HCT116 (cell line): ENCODE data around the gene ZBTB2. TPM values are rescaled to one million over a fixed set of nuclear protein-coding genes. Genes with fewer than 3 reads are reported as not detected.

Experiments used
- ATAC-seq: fragments of 200-7000 bp; cut with Tn5 transposase; 2 replicates; pipeline ENCODE4 v1.9.1; 2020; ENCODE audit warnings: mild to moderate bottlenecking, moderate library complexity
- BruUV-seq: library from RNA; stranded (reverse); fragments of 400-500 nt; replicated peaks from 2 replicates; lab custom pipeline; 2021; lab: Mats Ljungman, UMichigan
- CTCF ChIA-PET: fragments of 300-600 bp; sonication (Branson Sonifier 250); formaldehyde crosslinking; loops from one replicate; lab custom pipeline; 2021; ENCODE audit warnings: antibody characterized with exemption; lab: Charles Lee
- POLR2A ChIA-PET: fragments of 300-600, 350-600 bp; sonication (Branson Sonifier 250); formaldehyde crosslinking; loops from one replicate; lab custom pipeline; 2021; ENCODE audit warnings: antibody characterized with exemption; lab: Charles Lee
- RAD21 ChIA-PET, 2 experiments: fragments of 300-600 bp; sonication (Branson Sonifier 250); formaldehyde crosslinking; loops; one replicate each; lab custom pipeline; 2023; ENCODE audit warnings: low total read pairs in 2 of 2; ENCODE audit not compliant: uncharacterized antibody in 2 of 2, unreplicated experiment in 2 of 2, low non-redundant PET in 1 of 2; lab: Charles Lee
- DNase-seq: peaks from one replicate; pipeline ENCODE4 v3.0.0-alpha.2; 2010; ENCODE audit warnings: low read depth, low spot score
- H2AFZ ChIP-seq: fragments of 200-600 bp; shearing (Covaris generic), sonication (generic); 2 replicates; pipeline ENCODE4 v1.6.1; 2017; ENCODE audit warnings: low read depth, mixed run types, mixed read lengths, antibody characterized with exemption, low read length; ENCODE audit not compliant: poor library complexity, severe bottlenecking
- H3K27ac ChIP-seq: 2 replicates; pipeline ENCODE4 v1.5.1; 2012; ENCODE audit warnings: low read depth, low read length
- H3K27me3 ChIP-seq: fragments of 200-600 bp; sonication (generic); 2 replicates; pipeline ENCODE4 v1.6.1; 2016; ENCODE audit warnings: mixed run types, low read length, mixed read lengths; ENCODE audit not compliant: insufficient read depth
- H3K36me3 ChIP-seq, 2 experiments: fragments of 200-500 bp in 1 of 2; fragments of 200-600 bp in 1 of 2; sonication (Bioruptor generic) in 1 of 2; sonication (generic) in 1 of 2; 2 replicates each; pipeline versions ENCODE4 v1.5.1 to v1.6.1; 2014 to 2016; ENCODE audit warnings: low read length in 2 of 2, inconsistent platforms in 1 of 2, mixed read lengths in 1 of 2, mixed run types in 1 of 2; ENCODE audit not compliant: insufficient read depth in 2 of 2, control insufficient read depth in 1 of 2
- H3K4me1 ChIP-seq, 2 experiments: fragments of 200-600 bp in 1 of 2; sonication (generic) in 1 of 2; 2 replicates each; pipeline versions ENCODE4 v1.5.1 to v1.6.1; 2012 to 2017; ENCODE audit warnings: low read length in 2 of 2, inconsistent platforms in 1 of 2, mild to moderate bottlenecking in 1 of 2, mixed read lengths in 1 of 2, mixed run types in 1 of 2, moderate library complexity in 1 of 2; ENCODE audit not compliant: insufficient read depth in 2 of 2, control insufficient read depth in 1 of 2
- H3K4me2 ChIP-seq: fragments of 200-600 bp; sonication (generic); 2 replicates; pipeline ENCODE4 v1.6.1; 2017; ENCODE audit warnings: mixed run types, low read length, mixed read lengths
- H3K4me3 ChIP-seq, 2 experiments: fragments of 200-600 bp in 1 of 2; sonication (generic) in 1 of 2; replicated peaks in 1 of 2; 2 replicates each; pipeline ENCODE4 v1.5.1; 2011 to 2016; ENCODE audit warnings: low read length in 2 of 2, control low read depth in 1 of 2, low read depth in 1 of 2, mild to moderate bottlenecking in 1 of 2, mixed read lengths in 1 of 2, mixed run types in 1 of 2
- H3K79me2 ChIP-seq: fragments of 200-600 bp; sonication (generic); 2 replicates; pipeline ENCODE4 v1.6.1; 2017; ENCODE audit warnings: mild to moderate bottlenecking, mixed run types, low read length, moderate library complexity, mixed read lengths; ENCODE audit not compliant: insufficient read depth
- H3K9ac ChIP-seq: fragments of 200-600 bp; sonication (generic); 2 replicates; pipeline ENCODE4 v1.6.1; 2016; ENCODE audit warnings: low read length, mixed read lengths
- H3K9me2 ChIP-seq: fragments of 200-600 bp; sonication (generic), shearing (Covaris generic); 2 replicates; pipeline ENCODE4 v1.6.1; 2017; ENCODE audit warnings: mixed run types, mild to moderate bottlenecking, moderate library complexity; ENCODE audit not compliant: insufficient read depth
- H3K9me3 ChIP-seq, 2 experiments: fragments of 200-500 bp in 1 of 2; fragments of 200-600 bp in 1 of 2; sonication (Bioruptor generic) in 1 of 2; sonication (generic) in 1 of 2; 2 replicates each; pipeline ENCODE4 v1.6.1; 2014 to 2017; ENCODE audit warnings: low read length in 2 of 2, mixed read lengths in 2 of 2, inconsistent platforms in 1 of 2, low read depth in 1 of 2, mild to moderate bottlenecking in 1 of 2, mixed run types in 1 of 2, moderate library complexity in 1 of 2; ENCODE audit not compliant: control insufficient read depth in 1 of 2, insufficient read depth in 1 of 2
- H4K20me1 ChIP-seq: fragments of 200-600 bp; sonication (generic), shearing (Covaris generic); 2 replicates; pipeline ENCODE4 v1.6.1; 2017; ENCODE audit warnings: mixed run types, mild to moderate bottlenecking, moderate library complexity; ENCODE audit not compliant: insufficient read depth
- CBX3 ChIP-seq: IDR thresholded peaks from 2 replicates; pipeline ENCODE4 v1.6.1; 2012; ENCODE audit warnings: low read depth
- ELF1 ChIP-seq: IDR thresholded peaks from 2 replicates; pipeline ENCODE4 v1.6.1; 2012; ENCODE audit warnings: low read depth, borderline replicate concordance
- EZH2 ChIP-seq: fragments of 200-600 bp; sonication (generic); IDR thresholded peaks from 2 replicates; pipeline ENCODE4 v1.6.1; 2017; ENCODE audit warnings: antibody characterized with exemption, mixed run types
- EZH2phosphoT487 ChIP-seq: fragments of 200-600 bp; IDR thresholded peaks from 2 replicates; pipeline ENCODE4 v1.6.1; 2018; ENCODE audit warnings: antibody characterized with exemption, borderline replicate concordance
- FOSL1 ChIP-seq: IDR thresholded peaks from 2 replicates; pipeline ENCODE4 v1.6.1; 2012; ENCODE audit warnings: low read depth
- JUND ChIP-seq: IDR thresholded peaks from 2 replicates; pipeline ENCODE4 v1.6.1; 2012
- RAD21 ChIP-seq: IDR thresholded peaks from 2 replicates; pipeline ENCODE4 v1.6.1; 2012; ENCODE audit warnings: low read depth, mild to moderate bottlenecking
- SP1 ChIP-seq: IDR thresholded peaks from 2 replicates; pipeline ENCODE4 v1.6.1; 2012; ENCODE audit warnings: low read depth
- TCF7L2 ChIP-seq: IDR thresholded peaks from 2 replicates; pipeline ENCODE4 v1.7.0; 2011; ENCODE audit warnings: borderline replicate concordance, inconsistent platforms; ENCODE audit not compliant: insufficient read depth, insufficient read length; ENCODE audit errors: extremely low read depth
- YY1 ChIP-seq: IDR thresholded peaks from 2 replicates; pipeline ENCODE4 v1.6.1; 2011; ENCODE audit warnings: low read length, low read depth, moderate library complexity, mild to moderate bottlenecking; ENCODE audit not compliant: insufficient replicate concordance; ENCODE audit errors: extremely low read depth
- ZFX ChIP-seq: fragments of 450-650 bp; IDR thresholded peaks from 2 replicates; pipeline ENCODE4 v1.6.1; 2017
- ZNF274 ChIP-seq: fragments of 200-500 bp; sonication (Bioruptor generic); IDR thresholded peaks from 2 replicates; pipeline ENCODE4 v1.6.1; 2014; ENCODE audit warnings: mild to moderate bottlenecking, low read depth, low read length, inconsistent platforms
- intact Hi-C: fragments of 100-400 bp; cut with micrococcal nuclease; formaldehyde crosslinking; loops from 2 replicates; pipeline ENCODE4 v1.10.0; 2022
- total RNA-seq: library from RNA; stranded (reverse); gene quantifications from one replicate; pipeline ENCODE4 v1.2.1, GENCODE V29; 2021; ENCODE audit not compliant: unreplicated experiment
- TF ChIP-seq, protein P1 (sequence below), 3 experiments: fragments of 200-600 bp in 1 of 3; sonication (generic) in 1 of 3; IDR thresholded peaks in 2 of 3; conservative IDR thresholded peaks in 1 of 3; 2 replicates each; pipeline ENCODE4 v1.5.1; 2012 to 2017; ENCODE audit warnings: low read depth in 2 of 3, low read length in 2 of 3, antibody characterized with exemption in 1 of 3, borderline replicate concordance in 1 of 3, control low read depth in 1 of 3, mild to moderate bottlenecking in 1 of 3, mixed read lengths in 1 of 3, mixed run types in 1 of 3, moderate library complexity in 1 of 3; ENCODE audit not compliant: insufficient read depth in 1 of 3
- TF ChIP-seq, protein P2 (sequence below): IDR thresholded peaks from 2 replicates; pipeline ENCODE4 v1.6.1; 2012
- TF ChIP-seq, protein P3 (sequence below): IDR thresholded peaks from 2 replicates; pipeline ENCODE4 v1.6.1; 2011; ENCODE audit warnings: mild to moderate bottlenecking, low read length, moderate library complexity; ENCODE audit not compliant: insufficient replicate concordance; ENCODE audit errors: extremely low read depth
- TF ChIP-seq, protein P4 (sequence below): IDR thresholded peaks from 2 replicates; pipeline ENCODE4 v1.6.1; 2012

The ZBTB2 gene
- total RNA-seq, 1 experiment from 2014 or later = 12.5 TPM

DNA sequence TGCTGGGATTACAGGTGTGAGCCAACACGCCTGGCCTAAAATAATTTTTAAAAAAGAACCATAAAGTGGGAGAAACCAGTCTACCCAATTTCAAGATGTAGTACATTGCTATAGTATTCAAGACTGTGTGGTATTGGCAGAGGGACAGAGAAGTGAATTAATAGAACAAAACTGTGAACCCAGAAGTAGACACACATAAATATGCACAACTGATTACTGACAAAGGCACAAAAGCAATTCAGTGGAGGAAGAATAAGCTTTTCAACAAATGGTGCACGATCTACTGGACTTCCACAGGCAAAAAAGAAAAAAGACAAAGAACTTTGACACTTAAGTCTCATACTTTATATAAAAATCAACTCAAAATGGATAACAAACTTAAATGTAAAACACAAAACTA lies 15.5 kb downstream of the ZBTB2 start (continued):
- TF ChIP-seq, protein P1, sequence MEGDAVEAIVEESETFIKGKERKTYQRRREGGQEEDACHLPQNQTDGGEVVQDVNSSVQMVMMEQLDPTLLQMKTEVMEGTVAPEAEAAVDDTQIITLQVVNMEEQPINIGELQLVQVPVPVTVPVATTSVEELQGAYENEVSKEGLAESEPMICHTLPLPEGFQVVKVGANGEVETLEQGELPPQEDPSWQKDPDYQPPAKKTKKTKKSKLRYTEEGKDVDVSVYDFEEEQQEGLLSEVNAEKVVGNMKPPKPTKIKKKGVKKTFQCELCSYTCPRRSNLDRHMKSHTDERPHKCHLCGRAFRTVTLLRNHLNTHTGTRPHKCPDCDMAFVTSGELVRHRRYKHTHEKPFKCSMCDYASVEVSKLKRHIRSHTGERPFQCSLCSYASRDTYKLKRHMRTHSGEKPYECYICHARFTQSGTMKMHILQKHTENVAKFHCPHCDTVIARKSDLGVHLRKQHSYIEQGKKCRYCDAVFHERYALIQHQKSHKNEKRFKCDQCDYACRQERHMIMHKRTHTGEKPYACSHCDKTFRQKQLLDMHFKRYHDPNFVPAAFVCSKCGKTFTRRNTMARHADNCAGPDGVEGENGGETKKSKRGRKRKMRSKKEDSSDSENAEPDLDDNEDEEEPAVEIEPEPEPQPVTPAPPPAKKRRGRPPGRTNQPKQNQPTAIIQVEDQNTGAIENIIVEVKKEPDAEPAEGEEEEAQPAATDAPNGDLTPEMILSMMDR (IDR thresholded peaks at IDR 0.05 in 2 of 3, conservative IDR thresholded peaks at IDR 0.05 in 1 of 3; ENCODE audit: borderline replicate concordance in 1 of 3, insufficient read depth in 1 of 3, low read depth in 2 of 3, low read length in 2 of 3) = no peak
- no peak for TF ChIP-seq FOSL1
- no peak for TF ChIP-seq SP1
- no peak for TF ChIP-seq ZNF274
- TF ChIP-seq ELF1 = no peak

DNA sequence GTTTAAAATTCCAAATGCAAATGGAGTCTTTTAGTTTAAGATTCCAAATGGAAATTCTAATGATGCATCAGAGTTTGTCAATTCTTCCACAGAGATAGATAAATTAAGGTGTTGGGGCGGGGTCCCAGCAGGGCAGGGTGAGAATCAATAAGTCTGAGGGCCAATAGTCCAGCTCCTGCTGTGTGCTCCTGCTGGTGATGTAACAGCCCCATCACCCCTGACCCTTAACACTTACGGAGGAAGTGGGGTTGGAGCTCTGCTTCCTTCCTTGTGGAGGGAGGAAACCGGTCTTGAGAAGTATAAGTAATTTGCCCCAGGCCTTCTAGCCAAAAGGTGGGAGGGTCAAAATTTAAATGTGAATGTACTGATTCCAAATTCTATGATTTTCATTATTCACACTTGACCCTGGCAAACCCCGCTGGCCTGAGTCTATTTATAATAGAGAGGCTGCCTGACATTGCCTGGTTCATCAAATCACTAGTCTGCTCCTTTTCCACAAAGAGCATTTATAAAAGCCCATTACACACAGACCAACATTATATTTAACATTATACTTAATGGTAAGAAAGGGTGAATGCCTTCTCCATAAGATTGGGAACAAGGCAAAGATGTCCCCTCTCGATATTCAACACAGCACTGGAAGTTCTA lies 17.2 kb downstream of the ZBTB2 start:
- Histone ChIP-seq H2AFZ (no peak overlapping the region), H3K79me2 (peaks cover 56% of the 10 kb centered on the region), H4K20me1 (no peaks in the 10 kb centered on the region), H3K9me2 (no peaks in the 10 kb centered on the region), H3K4me1 (peaks cover 21 to 34% of the 10 kb centered on the region in 2 experiments), H3K9me3 (no peaks in the 10 kb centered on the region), H3K4me2 (peak overlapping the region; percentile 76), H3K27ac (peak overlapping the region; percentile 35), H3K4me3 (peak overlapping the region; percentile 22 to 28; a peak in 3 of 4 replicates), H3K9ac (peak overlapping the region; percentile 30), H3K36me3 (peaks cover 0 to 9% of the 10 kb centered on the region in 2 experiments; a peak in 1 of 4 replicates), H3K27me3 (no peaks in the 10 kb centered on the region)
- TF ChIP-seq RAD21 (no peak), EZH2phosphoT487 (no peak), ZFX (no peak), YY1 (no peak), JUND (no peak), ZNF274 (no peak), TCF7L2 (no peak), CBX3 (no peak), EZH2 (no peak)
- TF ChIP-seq, protein P2, sequence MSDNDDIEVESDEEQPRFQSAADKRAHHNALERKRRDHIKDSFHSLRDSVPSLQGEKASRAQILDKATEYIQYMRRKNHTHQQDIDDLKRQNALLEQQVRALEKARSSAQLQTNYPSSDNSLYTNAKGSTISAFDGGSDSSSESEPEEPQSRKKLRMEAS = no peak
- TF ChIP-seq, protein P3, sequence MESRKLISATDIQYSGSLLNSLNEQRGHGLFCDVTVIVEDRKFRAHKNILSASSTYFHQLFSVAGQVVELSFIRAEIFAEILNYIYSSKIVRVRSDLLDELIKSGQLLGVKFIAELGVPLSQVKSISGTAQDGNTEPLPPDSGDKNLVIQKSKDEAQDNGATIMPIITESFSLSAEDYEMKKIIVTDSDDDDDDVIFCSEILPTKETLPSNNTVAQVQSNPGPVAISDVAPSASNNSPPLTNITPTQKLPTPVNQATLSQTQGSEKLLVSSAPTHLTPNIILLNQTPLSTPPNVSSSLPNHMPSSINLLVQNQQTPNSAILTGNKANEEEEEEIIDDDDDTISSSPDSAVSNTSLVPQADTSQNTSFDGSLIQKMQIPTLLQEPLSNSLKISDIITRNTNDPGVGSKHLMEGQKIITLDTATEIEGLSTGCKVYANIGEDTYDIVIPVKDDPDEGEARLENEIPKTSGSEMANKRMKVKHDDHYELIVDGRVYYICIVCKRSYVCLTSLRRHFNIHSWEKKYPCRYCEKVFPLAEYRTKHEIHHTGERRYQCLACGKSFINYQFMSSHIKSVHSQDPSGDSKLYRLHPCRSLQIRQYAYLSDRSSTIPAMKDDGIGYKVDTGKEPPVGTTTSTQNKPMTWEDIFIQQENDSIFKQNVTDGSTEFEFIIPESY = no peak
- TF ChIP-seq, protein P1 (IDR thresholded peaks at IDR 0.05 in 2 of 3, conservative IDR thresholded peaks at IDR 0.05 in 1 of 3; ENCODE audit: borderline replicate concordance in 1 of 3, insufficient read depth in 1 of 3, low read depth in 2 of 3, low read length in 2 of 3) = no peak
- TF ChIP-seq, protein P4, sequence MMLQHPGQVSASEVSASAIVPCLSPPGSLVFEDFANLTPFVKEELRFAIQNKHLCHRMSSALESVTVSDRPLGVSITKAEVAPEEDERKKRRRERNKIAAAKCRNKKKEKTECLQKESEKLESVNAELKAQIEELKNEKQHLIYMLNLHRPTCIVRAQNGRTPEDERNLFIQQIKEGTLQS = no peak
- ChIA-PET RAD21 (interaction anchor here in 1 of 2 experiments (0.7 kb wide), 1 partner anchor 557 kb away, joined by 4 read pairs; no protein-coding TSS in a partner anchor), POLR2A (interaction anchor here (2.5 kb wide), 1 partner anchor 16 kb away, joined by 8 read pairs; no protein-coding TSS in a partner anchor), CTCF (interaction anchor here (0.9 kb wide), 2 partner anchors 10 to 16 kb away, joined by 3 read pairs; no protein-coding TSS in a partner anchor)
- peak; percentile 49 for ATAC-seq
- intact Hi-C loops = no loop called here
- DNase-seq = no peak
- BruUV-seq = TSS peak; percentile 72
